ENCODE results near the gene AAMDC. TPM values are rescaled to one million over a fixed set of nuclear protein-coding genes. Genes with fewer than 3 reads are reported as not detected.

AAMDC gene
- total RNA-seq, 1 donor from 2014 or later, result 25.2 TPM

GRCh38 chr11:77783025-77783424 is 37.9 kb upstream of the AAMDC start:
- no peak overlapping the region for H3K9ac ChIP-seq
- no peak for DNase-seq (ENCODE audit: low spot score)
- H2AFZ ChIP-seq (replicated peaks), result no peak overlapping the region
- peaks cover 79% of the 10 kb centered on the region for H4K20me1 ChIP-seq (ENCODE audit: low read depth)
- Mint-ChIP-seq H3K27ac (no peak overlapping the region), H3K4me3 (no peak overlapping the region), H3K9me3 (no peaks in the 10 kb centered on the region), H3K4me1 (no peaks in the 10 kb centered on the region), H3K36me3 (peaks cover 7% of the 10 kb centered on the region), H3K27me3 (ENCODE audit: insufficient read depth, low read depth) (no peaks in the 10 kb centered on the region)
- no peaks in the 10 kb centered on the region for H3K27me3 ChIP-seq
- peaks cover 4% of the 10 kb centered on the region for H3K36me3 ChIP-seq
- H3K4me3 ChIP-seq, result no peak overlapping the region
- no peak for TF ChIP-seq EZH2phosphoT487 (IDR thresholded peaks at IDR 0.05)
- no peak for TF ChIP-seq EZH2 (IDR thresholded peaks at IDR 0.05)
- TF ChIP-seq, protein P1, sequence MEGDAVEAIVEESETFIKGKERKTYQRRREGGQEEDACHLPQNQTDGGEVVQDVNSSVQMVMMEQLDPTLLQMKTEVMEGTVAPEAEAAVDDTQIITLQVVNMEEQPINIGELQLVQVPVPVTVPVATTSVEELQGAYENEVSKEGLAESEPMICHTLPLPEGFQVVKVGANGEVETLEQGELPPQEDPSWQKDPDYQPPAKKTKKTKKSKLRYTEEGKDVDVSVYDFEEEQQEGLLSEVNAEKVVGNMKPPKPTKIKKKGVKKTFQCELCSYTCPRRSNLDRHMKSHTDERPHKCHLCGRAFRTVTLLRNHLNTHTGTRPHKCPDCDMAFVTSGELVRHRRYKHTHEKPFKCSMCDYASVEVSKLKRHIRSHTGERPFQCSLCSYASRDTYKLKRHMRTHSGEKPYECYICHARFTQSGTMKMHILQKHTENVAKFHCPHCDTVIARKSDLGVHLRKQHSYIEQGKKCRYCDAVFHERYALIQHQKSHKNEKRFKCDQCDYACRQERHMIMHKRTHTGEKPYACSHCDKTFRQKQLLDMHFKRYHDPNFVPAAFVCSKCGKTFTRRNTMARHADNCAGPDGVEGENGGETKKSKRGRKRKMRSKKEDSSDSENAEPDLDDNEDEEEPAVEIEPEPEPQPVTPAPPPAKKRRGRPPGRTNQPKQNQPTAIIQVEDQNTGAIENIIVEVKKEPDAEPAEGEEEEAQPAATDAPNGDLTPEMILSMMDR (IDR thresholded peaks at IDR 0.05), result no peak
- no peaks in the 10 kb centered on the region for H3K9me3 ChIP-seq (ENCODE audit: low read depth)
- H3F3A ChIP-seq (ENCODE audit: low read depth), result no peaks in the 10 kb centered on the region
- peaks cover 97% of the 10 kb centered on the region for H3K79me2 ChIP-seq (ENCODE audit: low read depth)
- no peak overlapping the region for H3K4me2 ChIP-seq
- H3K27ac ChIP-seq, result no peak overlapping the region
- no peaks in the 10 kb centered on the region for H3K4me1 ChIP-seq

DNA sequence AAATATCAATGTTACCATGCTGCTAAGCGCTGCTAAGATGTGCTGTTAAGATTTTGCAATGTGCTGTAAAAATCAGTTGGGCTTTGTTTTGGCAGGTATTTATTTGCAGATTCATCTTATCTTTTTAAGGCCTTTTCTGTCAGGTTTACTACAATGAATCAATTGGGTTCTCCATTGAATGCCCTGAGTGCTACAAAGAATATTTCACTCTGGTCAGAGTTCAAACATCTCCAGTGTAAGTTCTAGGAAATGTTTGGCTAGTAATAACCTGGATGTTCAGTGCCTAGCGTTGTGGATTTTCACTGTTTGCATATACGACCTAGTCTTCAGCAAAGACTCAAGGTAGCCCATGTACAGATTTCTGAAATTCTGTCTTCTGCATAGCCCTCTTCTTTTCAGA is 36.4 kb upstream of the AAMDC start:
- TF ChIP-seq, protein P1 (IDR thresholded peaks at IDR 0.05), result no peak
- TF ChIP-seq EZH2phosphoT487 (IDR thresholded peaks at IDR 0.05) (no peak), EZH2 (IDR thresholded peaks at IDR 0.05) (no peak)
- H3K27me3 Mint-ChIP-seq (ENCODE audit: insufficient read depth, low read depth), result no peaks in the 10 kb centered on the region
- H3K36me3 Mint-ChIP-seq, result peaks cover 19% of the 10 kb centered on the region
- Histone ChIP-seq H3K36me3 (peaks cover 4% of the 10 kb centered on the region), H3K4me1 (no peaks in the 10 kb centered on the region), H3K4me2 (no peak overlapping the region), H3K9me3 (ENCODE audit: low read depth) (no peaks in the 10 kb centered on the region), H3F3A (ENCODE audit: low read depth) (no peaks in the 10 kb centered on the region), H3K27me3 (no peaks in the 10 kb centered on the region), H3K79me2 (ENCODE audit: low read depth) (peaks cover 98% of the 10 kb centered on the region), H3K27ac (peak overlapping the region; percentile 5), H3K4me3 (no peak overlapping the region), H4K20me1 (ENCODE audit: low read depth) (peaks cover 80% of the 10 kb centered on the region), H3K9ac (no peak overlapping the region), H2AFZ (replicated peaks) (no peak overlapping the region)
- H3K27ac Mint-ChIP-seq, result no peak overlapping the region
- H3K4me3 Mint-ChIP-seq, result no peak overlapping the region
- DNase-seq (ENCODE audit: low spot score), result no peak
- peaks cover 3% of the 10 kb centered on the region for H3K9me3 Mint-ChIP-seq
- H3K4me1 Mint-ChIP-seq, result no peaks in the 10 kb centered on the region

- Histone ChIP-seq H3K36me3 (peaks cover 19% of the 10 kb centered on the region), H3K4me3 (no peak overlapping the region), H3K9me3 (ENCODE audit: low read depth) (peaks cover 8% of the 10 kb centered on the region), H3K27me3 (no peaks in the 10 kb centered on the region), H3K27ac (no peak overlapping the region), H4K20me1 (ENCODE audit: low read depth) (peaks cover 56% of the 10 kb centered on the region), H3K4me2 (no peak overlapping the region), H3F3A (ENCODE audit: low read depth) (no peaks in the 10 kb centered on the region), H2AFZ (replicated peaks) (no peak overlapping the region), H3K79me2 (ENCODE audit: low read depth) (peaks cover 98% of the 10 kb centered on the region), H3K4me1 (no peaks in the 10 kb centered on the region), H3K9ac (no peak overlapping the region)
- Mint-ChIP-seq H3K4me1 (no peaks in the 10 kb centered on the region), H3K36me3 (peaks cover 58% of the 10 kb centered on the region), H3K27me3 (ENCODE audit: insufficient read depth, low read depth) (peaks cover 3% of the 10 kb centered on the region), H3K9me3 (peaks cover 44% of the 10 kb centered on the region), H3K4me3 (no peak overlapping the region), H3K27ac (no peak overlapping the region)
- DNase-seq (ENCODE audit: low spot score), result peak; percentile 8
- TF ChIP-seq EZH2 (IDR thresholded peaks at IDR 0.05) (no peak), EZH2phosphoT487 (IDR thresholded peaks at IDR 0.05) (no peak)
These were observed 31.7 kb upstream of the AAMDC start for GRCh38 chr11:77789061-77789730.

DNA sequence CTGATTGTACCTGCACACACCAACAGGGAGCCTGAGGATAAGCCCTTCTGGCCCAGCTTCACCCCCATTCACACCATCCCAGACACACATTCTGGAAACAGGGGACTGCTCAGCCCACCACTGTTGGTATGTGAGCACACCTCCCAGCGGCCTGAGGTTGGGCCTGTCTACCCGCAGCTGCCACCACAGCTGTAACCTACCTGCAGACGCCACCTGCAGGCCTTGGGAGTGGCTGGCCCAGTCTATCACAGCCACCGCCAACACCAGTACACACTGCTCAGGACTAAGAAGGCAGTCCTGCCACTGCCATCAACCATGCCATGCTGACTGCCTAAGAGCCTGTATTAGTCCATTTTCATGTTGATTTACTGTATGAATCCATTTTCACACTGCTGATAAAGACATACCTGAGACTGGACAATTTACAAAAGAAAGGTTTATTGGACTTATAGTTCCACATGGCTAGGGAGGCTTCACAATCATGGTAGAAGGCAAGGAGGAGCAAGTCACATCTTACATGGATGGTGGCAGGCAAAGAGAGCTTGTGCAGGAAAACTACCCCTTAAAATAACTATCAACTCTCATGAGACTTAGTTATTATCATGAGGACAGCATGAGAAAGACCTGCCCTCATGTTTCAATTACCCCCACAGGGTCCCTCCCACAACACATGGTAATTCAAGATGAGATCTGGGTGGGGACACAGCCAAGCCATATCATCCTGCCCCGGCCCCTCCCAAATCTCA is 31.0 kb upstream of the AAMDC start:
- Histone ChIP-seq H2AFZ (replicated peaks) (no peak overlapping the region), H3K27me3 (no peaks in the 10 kb centered on the region), H3K36me3 (peaks cover 19% of the 10 kb centered on the region), H3K4me3 (no peak overlapping the region), H3K79me2 (ENCODE audit: low read depth) (peaks cover 98% of the 10 kb centered on the region), H3K9ac (no peak overlapping the region), H3K4me1 (no peaks in the 10 kb centered on the region), H3K9me3 (ENCODE audit: low read depth) (peaks cover 8% of the 10 kb centered on the region), H4K20me1 (ENCODE audit: low read depth) (peaks cover 49% of the 10 kb centered on the region), H3K27ac (no peak overlapping the region), H3K4me2 (no peak overlapping the region), H3F3A (ENCODE audit: low read depth) (no peaks in the 10 kb centered on the region)
- TF ChIP-seq, protein P1 (IDR thresholded peaks at IDR 0.05), result no peak
- TF ChIP-seq EZH2phosphoT487 (IDR thresholded peaks at IDR 0.05) (no peak), EZH2 (IDR thresholded peaks at IDR 0.05) (no peak)
- H3K9me3 Mint-ChIP-seq, result peaks cover 50% of the 10 kb centered on the region
- peaks cover 3% of the 10 kb centered on the region for H3K27me3 Mint-ChIP-seq (ENCODE audit: insufficient read depth, low read depth)
- H3K4me3 Mint-ChIP-seq, result no peak overlapping the region
- H3K27ac Mint-ChIP-seq, result no peak overlapping the region
- peaks cover 63% of the 10 kb centered on the region for H3K36me3 Mint-ChIP-seq
- H3K4me1 Mint-ChIP-seq, result no peaks in the 10 kb centered on the region
- no peak for DNase-seq (ENCODE audit: low spot score)

All from neural progenitor cell (in vitro differentiated cells).